ENCODE measurements around the gene BPI. TPM values are rescaled to one million over a fixed set of nuclear protein-coding genes. Genes with fewer than 3 reads are reported as not detected.
A peak's percentile ranks its signal among the peaks of the same experiment; 100 is the strongest.

Gene BPI
- total RNA-seq, 1 experiment from 2014 or later, result not detected

- no CpG with 5 or more reads among the region's 8 CpGs for WGBS (ENCODE audit: extremely low coverage, insufficient read length, low lambda C conversion rate)
- H3K79me2 ChIP-seq (ENCODE audit: insufficient read depth, low read length), result no peaks in the 10 kb centered on the region
- no peaks in the 10 kb centered on the region for H3K79me1 ChIP-seq (ENCODE audit: insufficient read depth, low read depth, low read length, poor library complexity, severe bottlenecking)
- peaks cover 4% of the 10 kb centered on the region for H3K23me2 ChIP-seq (ENCODE audit: insufficient read length, low read depth, low read length, poor library complexity, severe bottlenecking)
- H2AFZ ChIP-seq (ENCODE audit: low read length), result no peak overlapping the region
- H3K27me3 ChIP-seq (ENCODE audit: insufficient read depth, low read length), result no peaks in the 10 kb centered on the region; the same call in 1 of the 2 replicates
- H2BK5ac ChIP-seq (ENCODE audit: insufficient read length, low read length), result no peak overlapping the region
- Mint-ChIP-seq H3K27ac (no peak overlapping the region), H3K27me3 (ENCODE audit: low read depth) (peaks cover 47% of the 10 kb centered on the region), H3K36me3 (ENCODE audit: insufficient read depth in 1 of 3, low read depth in 3 of 3) (no peaks in the 10 kb centered on the region), H3K9me3 (no peaks in the 10 kb centered on the region; a peak in 1 of 5 replicates), H3K4me3 (peak overlapping the region; percentile 50 to 79), H3K4me1 (peaks cover 4 to 14% of the 10 kb centered on the region in 2 experiments; a peak in 3 of 4 replicates)
- H2BK120ac ChIP-seq (ENCODE audit: low read depth, low read length, poor library complexity, severe bottlenecking), result no peak overlapping the region
- H3K4ac ChIP-seq (ENCODE audit: low read depth, low read length), result no peak overlapping the region
- H3K9ac ChIP-seq (ENCODE audit: extremely low read depth, insufficient read length, low read length), result no peak overlapping the region
- H3K23ac ChIP-seq (ENCODE audit: insufficient read length, low read depth, low read length), result no peak overlapping the region
- H3K4me2 ChIP-seq (ENCODE audit: insufficient read depth, insufficient read length, low read length), result no peak overlapping the region
- H4K20me1 ChIP-seq (ENCODE audit: control insufficient read depth, insufficient read depth, insufficient read length), result no peaks in the 10 kb centered on the region
- H4K5ac ChIP-seq (ENCODE audit: insufficient read length, low read depth, low read length), result no peak overlapping the region
- no peak overlapping the region for H2BK15ac ChIP-seq (ENCODE audit: low read depth, low read length)
- H2AK5ac ChIP-seq (ENCODE audit: insufficient read length, low read length), result no peak overlapping the region
- no peak overlapping the region for H3K56ac ChIP-seq (ENCODE audit: insufficient read length, low read depth, low read length)
- no peak overlapping the region for H2BK12ac ChIP-seq (ENCODE audit: insufficient read length, low read depth, low read length)
- no peak overlapping the region for H3K27ac ChIP-seq (ENCODE audit: insufficient read length, low read depth, low read length)
- no peak for TF ChIP-seq CTCF (conservative IDR thresholded peaks at IDR 0.05)
- no peak overlapping the region for H3K14ac ChIP-seq (ENCODE audit: insufficient read depth, low read length)
- no peaks in the 10 kb centered on the region for H3K9me3 ChIP-seq (ENCODE audit: control insufficient read depth, low read depth, low read length)
- DNase-seq, result no peak
- no peak overlapping the region for H3T11ph ChIP-seq (ENCODE audit: low read length)
- H4K91ac ChIP-seq (ENCODE audit: insufficient read length, low read depth, low read length), result no peak overlapping the region
- no peaks in the 10 kb centered on the region for H3K4me1 ChIP-seq (ENCODE audit: insufficient read depth, low read length)
- no peak overlapping the region for H2BK20ac ChIP-seq (ENCODE audit: low read depth, low read length, poor library complexity, severe bottlenecking)
- no peak overlapping the region for H4K8ac ChIP-seq (replicated peaks; ENCODE audit: insufficient read length, low read depth, low read length)
- no peak overlapping the region for H3K18ac ChIP-seq (ENCODE audit: insufficient read length, low read depth, low read length)
Observed at GRCh38 chr20:38261054-38261390, 42.9 kb upstream of the BPI start.
